Measurements from ENCODE around the gene ANKS4B.

The ANKS4B gene

GRCh38 chr16:21218153-21218552, 15.3 kb upstream of the ANKS4B start:
- no peak for DNase-seq (ENCODE audit: low spot score)
- ATAC-seq (ENCODE audit: low read depth): no peak
- H3K27me3 ChIP-seq (ENCODE audit: insufficient read depth, poor library complexity, severe bottlenecking): no peaks in the 10 kb centered on the region

GRCh38 chr16:21219551-21219950, 13.9 kb upstream of the ANKS4B start:
- Histone ChIP-seq H3K27ac (ENCODE audit: poor library complexity, severe bottlenecking) (no peak overlapping the region), H3K27me3 (ENCODE audit: insufficient read depth, poor library complexity, severe bottlenecking) (no peaks in the 10 kb centered on the region), H3K4me1 (ENCODE audit: insufficient read depth, poor library complexity, severe bottlenecking) (no peaks in the 10 kb centered on the region), H3K36me3 (ENCODE audit: low read depth) (no peaks in the 10 kb centered on the region), H3K4me3 (ENCODE audit: severe bottlenecking) (no peak overlapping the region), H3K9me3 (ENCODE audit: severe bottlenecking) (no peaks in the 10 kb centered on the region)
- DNase-seq (ENCODE audit: low spot score) (no peak), ATAC-seq (ENCODE audit: low read depth) (no peak)
- no peak for TF ChIP-seq CTCF (IDR thresholded peaks at IDR 0.05; ENCODE audit: poor library complexity, severe bottlenecking)

More at GRCh38 chr16:21218153-21218552, 15.3 kb upstream of the ANKS4B start:
- Histone ChIP-seq H3K27ac (ENCODE audit: poor library complexity, severe bottlenecking) (no peak overlapping the region), H3K9me3 (ENCODE audit: severe bottlenecking) (no peaks in the 10 kb centered on the region), H3K4me1 (ENCODE audit: insufficient read depth, poor library complexity, severe bottlenecking) (no peaks in the 10 kb centered on the region), H3K4me3 (ENCODE audit: severe bottlenecking) (no peak overlapping the region), H3K36me3 (ENCODE audit: low read depth) (no peaks in the 10 kb centered on the region)
- no peak for TF ChIP-seq CTCF (IDR thresholded peaks at IDR 0.05; ENCODE audit: poor library complexity, severe bottlenecking)

GRCh38 chr16:21222495-21223337, 10.8 kb upstream of the ANKS4B start:
- Histone ChIP-seq H3K4me3 (ENCODE audit: severe bottlenecking) (no peak overlapping the region), H3K27me3 (ENCODE audit: insufficient read depth, poor library complexity, severe bottlenecking) (peaks cover 5% of the 10 kb centered on the region), H3K9me3 (ENCODE audit: severe bottlenecking) (no peaks in the 10 kb centered on the region), H3K4me1 (ENCODE audit: insufficient read depth, poor library complexity, severe bottlenecking) (no peaks in the 10 kb centered on the region), H3K27ac (ENCODE audit: poor library complexity, severe bottlenecking) (no peak overlapping the region), H3K36me3 (ENCODE audit: low read depth) (no peaks in the 10 kb centered on the region)
- ATAC-seq (ENCODE audit: low read depth) (no peak), DNase-seq (ENCODE audit: low spot score) (no peak)
- TF ChIP-seq CTCF (IDR thresholded peaks at IDR 0.05; ENCODE audit: poor library complexity, severe bottlenecking): no peak

- no peak for TF ChIP-seq CTCF (IDR thresholded peaks at IDR 0.05; ENCODE audit: poor library complexity, severe bottlenecking)
- peaks cover 5% of the 10 kb centered on the region for H3K27me3 ChIP-seq (ENCODE audit: insufficient read depth, poor library complexity, severe bottlenecking)
- ATAC-seq (ENCODE audit: low read depth): no peak
- DNase-seq (ENCODE audit: low spot score): no peak
- H3K4me1 ChIP-seq (ENCODE audit: insufficient read depth, poor library complexity, severe bottlenecking): no peaks in the 10 kb centered on the region
- no peaks in the 10 kb centered on the region for H3K36me3 ChIP-seq (ENCODE audit: low read depth)
- H3K4me3 ChIP-seq (ENCODE audit: severe bottlenecking): no peak overlapping the region
- no peak overlapping the region for H3K27ac ChIP-seq (ENCODE audit: poor library complexity, severe bottlenecking)
- H3K9me3 ChIP-seq (ENCODE audit: severe bottlenecking): no peaks in the 10 kb centered on the region
Measured at GRCh38 chr16:21223787-21224186, 9.7 kb upstream of the ANKS4B start.

DNA sequence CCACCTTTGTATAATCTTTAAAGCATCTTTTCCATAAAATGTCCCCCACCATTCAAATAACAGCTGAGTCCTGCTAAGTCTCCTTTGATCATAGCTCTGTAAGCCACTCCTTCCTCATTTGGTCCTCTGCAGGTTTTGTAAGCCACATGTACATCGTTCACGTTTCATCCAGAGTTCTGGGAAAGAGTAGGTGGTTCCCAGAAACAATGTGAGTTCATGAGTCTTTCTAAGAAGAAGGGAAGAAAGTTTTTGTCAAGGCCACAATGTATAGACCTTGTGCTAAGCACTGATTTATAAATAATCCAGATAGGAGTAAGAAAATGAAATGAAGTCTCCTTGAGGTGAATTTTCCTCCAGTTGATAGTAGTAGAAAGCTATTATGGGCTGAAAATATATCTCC, 8.7 kb upstream of the ANKS4B start:
- no peak for DNase-seq (ENCODE audit: low spot score)
- Histone ChIP-seq H3K27ac (ENCODE audit: poor library complexity, severe bottlenecking) (no peak overlapping the region), H3K4me1 (ENCODE audit: insufficient read depth, poor library complexity, severe bottlenecking) (no peaks in the 10 kb centered on the region), H3K36me3 (ENCODE audit: low read depth) (no peaks in the 10 kb centered on the region), H3K27me3 (ENCODE audit: insufficient read depth, poor library complexity, severe bottlenecking) (peaks cover 5% of the 10 kb centered on the region), H3K4me3 (ENCODE audit: severe bottlenecking) (no peak overlapping the region), H3K9me3 (ENCODE audit: severe bottlenecking) (no peaks in the 10 kb centered on the region)
- TF ChIP-seq CTCF (IDR thresholded peaks at IDR 0.05; ENCODE audit: poor library complexity, severe bottlenecking): no peak
- no peak for ATAC-seq (ENCODE audit: low read depth)

Data from RWPE2 (cell line).